Measurements from ENCODE around the gene PARP12.

Gene PARP12

DNA sequence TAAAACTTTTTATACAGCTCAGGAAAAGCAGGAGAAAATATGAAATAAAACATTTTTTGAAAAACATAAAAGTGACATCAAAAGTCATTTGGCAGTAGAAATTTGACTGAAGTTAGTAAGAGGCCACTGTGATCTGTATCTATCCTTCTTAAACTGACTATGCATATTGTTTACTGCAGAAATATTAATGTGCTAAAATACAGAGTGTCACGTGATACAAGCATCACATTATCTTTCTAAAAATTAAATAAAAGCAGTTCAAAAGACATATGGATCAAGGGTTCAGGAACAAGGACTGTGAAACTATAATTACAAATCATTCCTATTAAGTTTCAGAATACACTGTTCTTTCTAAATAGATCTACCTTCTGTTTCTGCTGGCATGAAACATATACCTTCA lies 33.7 kb downstream of the PARP12 start:
- H3K4me1 ChIP-seq (ENCODE audit: control insufficient read depth, insufficient read depth, low read length), result no peaks in the 10 kb centered on the region
- no peaks in the 10 kb centered on the region for H3K27me3 ChIP-seq (ENCODE audit: control insufficient read depth, insufficient read depth, low read length)
- H3K9ac ChIP-seq (ENCODE audit: low read length), result no peak overlapping the region
- H3K9me3 ChIP-seq (ENCODE audit: control insufficient read depth, low read length), result no peaks in the 10 kb centered on the region
- H3K36me3 ChIP-seq (ENCODE audit: control insufficient read depth, insufficient read depth, low read length), result no peaks in the 10 kb centered on the region
- no peak overlapping the region for H3K4me3 ChIP-seq (ENCODE audit: low read length)

GRCh38 chr7:140028311-140028710 lies 34.4 kb downstream of the PARP12 start:
- Histone ChIP-seq H3K4me1 (ENCODE audit: control insufficient read depth, insufficient read depth, low read length) (no peaks in the 10 kb centered on the region), H3K4me3 (ENCODE audit: low read length) (no peak overlapping the region), H3K27me3 (ENCODE audit: control insufficient read depth, insufficient read depth, low read length) (no peaks in the 10 kb centered on the region), H3K36me3 (ENCODE audit: control insufficient read depth, insufficient read depth, low read length) (no peaks in the 10 kb centered on the region), H3K9me3 (ENCODE audit: control insufficient read depth, low read length) (no peaks in the 10 kb centered on the region), H3K9ac (ENCODE audit: low read length) (no peak overlapping the region)

DNA sequence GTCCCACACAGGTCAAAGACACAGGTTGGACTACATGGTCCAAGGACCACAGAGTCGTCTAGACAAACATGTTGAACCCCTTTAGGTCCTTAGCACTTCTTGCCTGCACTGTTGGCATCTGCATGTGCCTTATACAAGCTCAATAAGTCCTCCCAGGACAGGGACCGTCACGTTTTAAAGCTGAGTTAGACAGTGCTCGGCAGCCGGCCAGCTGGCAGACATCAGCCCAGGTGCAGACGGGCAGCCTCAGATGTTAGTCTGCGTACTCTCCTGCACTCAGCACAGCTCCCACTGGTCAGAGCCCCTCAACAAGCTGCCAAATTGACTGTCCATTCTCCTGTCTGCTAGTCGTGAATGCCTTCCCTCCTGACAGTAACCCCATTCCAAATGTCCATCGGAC lies 34.9 kb downstream of the PARP12 start:
- Histone ChIP-seq H3K9ac (ENCODE audit: low read length) (no peak overlapping the region), H3K4me1 (ENCODE audit: control insufficient read depth, insufficient read depth, low read length) (no peaks in the 10 kb centered on the region), H3K4me3 (ENCODE audit: low read length) (no peak overlapping the region), H3K36me3 (ENCODE audit: control insufficient read depth, insufficient read depth, low read length) (no peaks in the 10 kb centered on the region), H3K27me3 (ENCODE audit: control insufficient read depth, insufficient read depth, low read length) (no peaks in the 10 kb centered on the region), H3K9me3 (ENCODE audit: control insufficient read depth, low read length) (no peaks in the 10 kb centered on the region)

GRCh38 chr7:140026935-140027334 lies 35.8 kb downstream of the PARP12 start:
- no peaks in the 10 kb centered on the region for H3K36me3 ChIP-seq (ENCODE audit: control insufficient read depth, insufficient read depth, low read length)
- no peaks in the 10 kb centered on the region for H3K4me1 ChIP-seq (ENCODE audit: control insufficient read depth, insufficient read depth, low read length)
- no peak overlapping the region for H3K4me3 ChIP-seq (ENCODE audit: low read length)
- no peaks in the 10 kb centered on the region for H3K27me3 ChIP-seq (ENCODE audit: control insufficient read depth, insufficient read depth, low read length)
- H3K9ac ChIP-seq (ENCODE audit: low read length), result no peak overlapping the region
- H3K9me3 ChIP-seq (ENCODE audit: control insufficient read depth, low read length), result no peaks in the 10 kb centered on the region

DNA sequence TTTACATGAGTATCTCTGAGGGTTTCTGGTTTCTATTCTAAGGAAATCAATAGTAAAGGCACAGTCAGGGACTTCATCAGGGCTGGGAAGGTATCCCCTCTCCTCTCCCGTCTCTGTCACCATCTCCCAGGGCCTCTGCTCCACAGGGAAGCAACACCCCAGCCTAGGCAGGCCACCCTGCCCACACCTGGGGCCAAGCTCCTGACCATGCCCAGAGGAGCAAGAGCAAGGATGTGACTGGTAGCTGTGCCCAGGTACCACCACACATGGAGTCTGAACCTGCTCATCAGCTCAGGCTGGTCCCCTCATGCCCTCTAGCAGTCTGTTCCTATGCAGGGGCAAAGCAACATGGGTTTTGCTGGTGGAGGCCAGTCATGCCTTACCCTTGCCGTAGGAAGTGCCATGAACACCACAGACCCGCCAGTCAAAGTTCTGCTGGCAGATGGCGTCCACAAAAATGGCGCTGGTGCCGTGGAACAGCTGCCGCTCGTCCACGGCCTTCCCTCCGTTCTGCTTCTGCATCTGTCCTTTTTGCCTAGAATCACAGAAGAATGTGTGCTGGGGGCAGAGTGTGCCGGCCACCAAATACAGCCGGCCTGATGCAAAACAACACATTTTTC lies 36.8 kb downstream of the PARP12 start:
- H3K27me3 ChIP-seq (ENCODE audit: control insufficient read depth, insufficient read depth, low read length), result no peaks in the 10 kb centered on the region
- H3K9ac ChIP-seq (ENCODE audit: low read length), result no peak overlapping the region
- no peak overlapping the region for H3K4me3 ChIP-seq (ENCODE audit: low read length)
- H3K4me1 ChIP-seq (ENCODE audit: control insufficient read depth, insufficient read depth, low read length), result no peaks in the 10 kb centered on the region
- no peaks in the 10 kb centered on the region for H3K9me3 ChIP-seq (ENCODE audit: control insufficient read depth, low read length)
- H3K36me3 ChIP-seq (ENCODE audit: control insufficient read depth, insufficient read depth, low read length), result no peaks in the 10 kb centered on the region

- Histone ChIP-seq H3K4me1 (ENCODE audit: control insufficient read depth, insufficient read depth, low read length) (no peaks in the 10 kb centered on the region), H3K36me3 (ENCODE audit: control insufficient read depth, insufficient read depth, low read length) (no peaks in the 10 kb centered on the region), H3K9ac (ENCODE audit: low read length) (no peak overlapping the region), H3K27me3 (ENCODE audit: control insufficient read depth, insufficient read depth, low read length) (no peaks in the 10 kb centered on the region), H3K9me3 (ENCODE audit: control insufficient read depth, low read length) (no peaks in the 10 kb centered on the region), H3K4me3 (ENCODE audit: low read length) (no peak overlapping the region)
Measured at GRCh38 chr7:140025241-140025640, 37.5 kb downstream of the PARP12 start.

- no peaks in the 10 kb centered on the region for H3K27me3 ChIP-seq (ENCODE audit: control insufficient read depth, insufficient read depth, low read length)
- H3K9ac ChIP-seq (ENCODE audit: low read length), result no peak overlapping the region
- no peaks in the 10 kb centered on the region for H3K9me3 ChIP-seq (ENCODE audit: control insufficient read depth, low read length)
- H3K36me3 ChIP-seq (ENCODE audit: control insufficient read depth, insufficient read depth, low read length), result no peaks in the 10 kb centered on the region
- H3K4me1 ChIP-seq (ENCODE audit: control insufficient read depth, insufficient read depth, low read length), result no peaks in the 10 kb centered on the region
- no peak overlapping the region for H3K4me3 ChIP-seq (ENCODE audit: low read length)
Measured at GRCh38 chr7:140024585-140024984, 38.2 kb downstream of the PARP12 start.

- Histone ChIP-seq H3K4me3 (ENCODE audit: low read length) (no peak overlapping the region), H3K27me3 (ENCODE audit: control insufficient read depth, insufficient read depth, low read length) (no peaks in the 10 kb centered on the region), H3K9ac (ENCODE audit: low read length) (no peak overlapping the region), H3K4me1 (ENCODE audit: control insufficient read depth, insufficient read depth, low read length) (no peaks in the 10 kb centered on the region), H3K36me3 (ENCODE audit: control insufficient read depth, insufficient read depth, low read length) (no peaks in the 10 kb centered on the region), H3K9me3 (ENCODE audit: control insufficient read depth, low read length) (no peaks in the 10 kb centered on the region)
Measured at GRCh38 chr7:140023728-140024127, 39.0 kb downstream of the PARP12 start.

GRCh38 chr7:140022582-140023211 lies 40.1 kb downstream of the PARP12 start:
- Histone ChIP-seq H3K36me3 (ENCODE audit: control insufficient read depth, insufficient read depth, low read length) (no peaks in the 10 kb centered on the region), H3K4me3 (ENCODE audit: low read length) (no peak overlapping the region), H3K9ac (ENCODE audit: low read length) (no peak overlapping the region), H3K4me1 (ENCODE audit: control insufficient read depth, insufficient read depth, low read length) (no peaks in the 10 kb centered on the region), H3K9me3 (ENCODE audit: control insufficient read depth, low read length) (no peaks in the 10 kb centered on the region), H3K27me3 (ENCODE audit: control insufficient read depth, insufficient read depth, low read length) (no peaks in the 10 kb centered on the region)

- Histone ChIP-seq H3K9me3 (ENCODE audit: control insufficient read depth, low read length) (no peaks in the 10 kb centered on the region), H3K36me3 (ENCODE audit: control insufficient read depth, insufficient read depth, low read length) (no peaks in the 10 kb centered on the region), H3K4me3 (ENCODE audit: low read length) (no peak overlapping the region), H3K9ac (ENCODE audit: low read length) (no peak overlapping the region), H3K27me3 (ENCODE audit: control insufficient read depth, insufficient read depth, low read length) (no peaks in the 10 kb centered on the region), H3K4me1 (ENCODE audit: control insufficient read depth, insufficient read depth, low read length) (no peaks in the 10 kb centered on the region)
Measured at GRCh38 chr7:140021603-140022002, 41.1 kb downstream of the PARP12 start.

DNA sequence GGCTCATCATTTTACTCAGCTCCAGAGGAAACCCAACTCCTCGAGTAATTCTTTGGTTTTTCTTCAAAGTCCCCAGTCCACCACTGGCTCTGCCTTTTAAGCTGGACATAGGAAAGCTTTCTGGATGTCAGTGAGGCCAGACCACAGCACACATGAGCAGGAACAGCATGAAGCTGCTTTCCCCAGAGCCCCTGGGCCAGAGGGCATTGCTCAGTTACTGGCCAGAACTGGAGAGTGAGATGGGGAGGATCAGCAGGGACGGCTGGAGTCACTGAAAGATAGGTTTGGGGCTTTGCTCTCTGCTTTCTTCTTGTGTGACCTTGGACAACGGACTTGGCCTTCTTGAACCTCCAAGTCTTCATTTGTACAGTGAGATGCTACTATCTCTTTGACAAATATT lies 43.1 kb downstream of the PARP12 start:
- Histone ChIP-seq H3K36me3 (ENCODE audit: control insufficient read depth, insufficient read depth, low read length) (no peaks in the 10 kb centered on the region), H3K9ac (ENCODE audit: low read length) (no peak overlapping the region), H3K4me3 (ENCODE audit: low read length) (no peak overlapping the region)

DNA sequence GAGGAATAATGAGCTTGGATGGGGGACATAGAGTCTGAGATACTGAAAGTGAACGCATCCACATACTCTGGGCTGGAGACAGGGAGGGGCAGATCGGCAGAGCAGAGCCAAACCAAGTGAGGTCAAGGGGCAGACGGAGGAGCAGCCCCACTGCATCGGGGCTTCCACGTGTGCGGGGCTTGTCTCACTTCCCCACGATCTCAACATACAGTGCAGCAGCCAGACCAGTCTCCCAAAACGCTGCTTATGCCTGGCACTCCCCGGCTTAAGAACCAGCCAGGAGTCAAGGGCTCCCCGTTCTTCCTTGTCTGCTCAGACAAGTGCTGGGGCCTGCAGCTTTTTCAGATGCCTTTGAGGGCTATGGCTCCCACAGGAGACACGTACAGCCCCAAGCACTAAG lies 43.6 kb downstream of the PARP12 start:
- H3K36me3 ChIP-seq (ENCODE audit: control insufficient read depth, insufficient read depth, low read length), result no peaks in the 10 kb centered on the region
- H3K4me1 ChIP-seq (ENCODE audit: control insufficient read depth, insufficient read depth, low read length), result no peaks in the 10 kb centered on the region
- H3K27me3 ChIP-seq (ENCODE audit: control insufficient read depth, insufficient read depth, low read length), result no peaks in the 10 kb centered on the region
- H3K9ac ChIP-seq (ENCODE audit: low read length), result no peak overlapping the region
- no peaks in the 10 kb centered on the region for H3K9me3 ChIP-seq (ENCODE audit: control insufficient read depth, low read length)
- no peak overlapping the region for H3K4me3 ChIP-seq (ENCODE audit: low read length)

More for the DNA sequence above, 43.1 kb downstream of the PARP12 start:
- Histone ChIP-seq H3K27me3 (ENCODE audit: control insufficient read depth, insufficient read depth, low read length) (no peaks in the 10 kb centered on the region), H3K9me3 (ENCODE audit: control insufficient read depth, low read length) (no peaks in the 10 kb centered on the region), H3K4me1 (ENCODE audit: control insufficient read depth, insufficient read depth, low read length) (no peaks in the 10 kb centered on the region)
